Measurements from ENCODE around the gene GPR146. TPM values are rescaled to one million over a fixed set of nuclear protein-coding genes. Genes with fewer than 3 reads are reported as not detected.

GPR146 gene
- total RNA-seq, 2 experiments from 2014 or later, result 5.6 to 8.5 TPM

GRCh38 chr7:1098243-1099153 lies 54.2 kb downstream of the GPR146 start:
- H3K36me3 Mint-ChIP-seq (ENCODE audit: low read depth), result peaks cover 12% of the 10 kb centered on the region
- intact Hi-C loops (cut with micrococcal nuclease), result no loop called here
- peaks cover 5% of the 10 kb centered on the region for H3K4me1 Mint-ChIP-seq (ENCODE audit: low read depth)
- H3K9me3 Mint-ChIP-seq, result no peaks in the 10 kb centered on the region
- no peak overlapping the region for H3K4me3 Mint-ChIP-seq
- no peak overlapping the region for H3K27ac Mint-ChIP-seq
- ChIA-PET POLR2A (no interaction called here), CTCF (interaction anchor here (1.3 kb wide), 1 partner anchor 33 kb away, joined by 3 read pairs; no protein-coding TSS in a partner anchor)
- no peaks in the 10 kb centered on the region for H3K27me3 Mint-ChIP-seq
- DNase-seq, result no peak
- no peak for TF ChIP-seq CTCF (IDR thresholded peaks at IDR 0.05)
- ATAC-seq, result no peak

GRCh38 chr7:1099154-1099542 lies 54.8 kb downstream of the GPR146 start:
- no peak for TF ChIP-seq CTCF (IDR thresholded peaks at IDR 0.05)
- Mint-ChIP-seq H3K9me3 (no peaks in the 10 kb centered on the region), H3K27me3 (no peaks in the 10 kb centered on the region), H3K27ac (no peak overlapping the region), H3K4me1 (ENCODE audit: low read depth) (peaks cover 8% of the 10 kb centered on the region), H3K36me3 (ENCODE audit: low read depth) (peaks cover 12% of the 10 kb centered on the region), H3K4me3 (no peak overlapping the region)
- POLR2A ChIA-PET, result no interaction called here
- intact Hi-C loops (cut with micrococcal nuclease), result no loop called here
- no peak for ATAC-seq
- CTCF ChIA-PET, result interaction anchor here (1.3 kb wide), 1 partner anchor 33 kb away, joined by 3 read pairs; no protein-coding TSS in a partner anchor
- no peak for DNase-seq

GRCh38 chr7:1099637-1100036 lies 55.3 kb downstream of the GPR146 start:
- Mint-ChIP-seq H3K9me3 (no peaks in the 10 kb centered on the region), H3K4me1 (ENCODE audit: low read depth) (peaks cover 13% of the 10 kb centered on the region), H3K4me3 (no peak overlapping the region), H3K27ac (no peak overlapping the region), H3K36me3 (ENCODE audit: low read depth) (peaks cover 12% of the 10 kb centered on the region), H3K27me3 (no peaks in the 10 kb centered on the region)
- ATAC-seq (no peak), DNase-seq (no peak)
- intact Hi-C loops (cut with micrococcal nuclease), result no loop called here
- TF ChIP-seq CTCF (IDR thresholded peaks at IDR 0.05), result no peak
- ChIA-PET CTCF (interaction anchor here (1.3 kb wide), 1 partner anchor 34 kb away, joined by 3 read pairs; no protein-coding TSS in a partner anchor), POLR2A (no interaction called here)

GRCh38 chr7:1100386-1100785 lies 56.0 kb downstream of the GPR146 start:
- H3K27ac Mint-ChIP-seq, result no peak overlapping the region
- ATAC-seq (no peak), DNase-seq (no peak)
- no peaks in the 10 kb centered on the region for H3K9me3 Mint-ChIP-seq
- no peaks in the 10 kb centered on the region for H3K27me3 Mint-ChIP-seq
- peaks cover 20% of the 10 kb centered on the region for H3K4me1 Mint-ChIP-seq (ENCODE audit: low read depth)
- ChIA-PET CTCF (interaction anchor here (3.9 kb wide), 1 partner anchor 107 kb away, joined by 12 read pairs; no protein-coding TSS in a partner anchor), POLR2A (no interaction called here)
- H3K4me3 Mint-ChIP-seq, result no peak overlapping the region
- intact Hi-C loops (cut with micrococcal nuclease), result no loop called here
- peaks cover 12% of the 10 kb centered on the region for H3K36me3 Mint-ChIP-seq (ENCODE audit: low read depth)
- no peak for TF ChIP-seq CTCF (IDR thresholded peaks at IDR 0.05)

Measured in activated CD8-positive, alpha-beta T cell treated with anti-CD3 and anti-CD28 coated beads for 36 hours (primary cell).